Glomerular endothelial cell (primary cell): ENCODE results near the gene CFAP119. TPM values are rescaled to one million over a fixed set of nuclear protein-coding genes. Genes with fewer than 3 reads are reported as not detected.

Experiments
- DNase-seq: peaks from one replicate; pipeline ENCODE4 v3.0.0-alpha.2; 2011; ENCODE audit warnings: low read depth, low spot score; ENCODE audit errors: extremely low read depth
- total RNA-seq: library from RNA; depleted of rRNA; stranded (reverse); fragments of >200 nt; gene quantifications from 2 replicates; pipeline ENCODE4 v1.2.3, GENCODE V29; 2015

Gene CFAP119
- total RNA-seq, 1 donor from 2014 or later: 6.5 TPM

GRCh38 chr16:30782486-30783279 is 20.8 kb upstream of the CFAP119 start:
- DNase-seq: no peak

GRCh38 chr16:30780549-30780948 is 18.7 kb upstream of the CFAP119 start:
- DNase-seq: no peak

GRCh38 chr16:30780021-30780420 is 18.2 kb upstream of the CFAP119 start:
- DNase-seq: no peak

- DNase-seq: no peak
Observed at GRCh38 chr16:30779596-30779995, 17.7 kb upstream of the CFAP119 start.

- DNase-seq: no peak
Observed at GRCh38 chr16:30778549-30779244, 16.8 kb upstream of the CFAP119 start.

GRCh38 chr16:30777591-30778297 is 15.9 kb upstream of the CFAP119 start:
- no peak for DNase-seq

- DNase-seq: no peak
Observed at GRCh38 chr16:30775392-30776188, 13.7 kb upstream of the CFAP119 start.

GRCh38 chr16:30775131-30775391 is 13.2 kb upstream of the CFAP119 start:
- no peak for DNase-seq

- DNase-seq: no peak
Observed at GRCh38 chr16:30774367-30775130, 12.7 kb upstream of the CFAP119 start.

- DNase-seq: no peak
Observed at GRCh38 chr16:30773826-30774225, 12.0 kb upstream of the CFAP119 start.

- DNase-seq: no peak
Observed at GRCh38 chr16:30771726-30772125, 9.9 kb upstream of the CFAP119 start.

- DNase-seq: no peak
Observed at GRCh38 chr16:30769379-30770089, 7.7 kb upstream of the CFAP119 start.

- DNase-seq: no peak
Observed at GRCh38 chr16:30768583-30769181, 6.8 kb upstream of the CFAP119 start.

GRCh38 chr16:30767767-30768465 is 6.1 kb upstream of the CFAP119 start:
- DNase-seq: no peak

GRCh38 chr16:30766933-30767284 is 5.0 kb upstream of the CFAP119 start:
- DNase-seq: no peak

GRCh38 chr16:30766206-30766932 is 4.5 kb upstream of the CFAP119 start:
- no peak for DNase-seq

- DNase-seq: no peak
Observed at GRCh38 chr16:30764816-30765465, 3.1 kb upstream of the CFAP119 start.

- DNase-seq: no peak
Observed at GRCh38 chr16:30764086-30764485, 2.2 kb upstream of the CFAP119 start.
